Measurements from ENCODE around the gene TRIP4. TPM values are rescaled to one million over a fixed set of nuclear protein-coding genes. Genes with fewer than 3 reads are reported as not detected.
"Not testable (repeated sequence)": the region's sequence is repeated elsewhere in the genome, so short reads cannot be mapped to it uniquely, and the experiment has no call there.

TRIP4 gene
- 24.1 TPM for total RNA-seq

DNA sequence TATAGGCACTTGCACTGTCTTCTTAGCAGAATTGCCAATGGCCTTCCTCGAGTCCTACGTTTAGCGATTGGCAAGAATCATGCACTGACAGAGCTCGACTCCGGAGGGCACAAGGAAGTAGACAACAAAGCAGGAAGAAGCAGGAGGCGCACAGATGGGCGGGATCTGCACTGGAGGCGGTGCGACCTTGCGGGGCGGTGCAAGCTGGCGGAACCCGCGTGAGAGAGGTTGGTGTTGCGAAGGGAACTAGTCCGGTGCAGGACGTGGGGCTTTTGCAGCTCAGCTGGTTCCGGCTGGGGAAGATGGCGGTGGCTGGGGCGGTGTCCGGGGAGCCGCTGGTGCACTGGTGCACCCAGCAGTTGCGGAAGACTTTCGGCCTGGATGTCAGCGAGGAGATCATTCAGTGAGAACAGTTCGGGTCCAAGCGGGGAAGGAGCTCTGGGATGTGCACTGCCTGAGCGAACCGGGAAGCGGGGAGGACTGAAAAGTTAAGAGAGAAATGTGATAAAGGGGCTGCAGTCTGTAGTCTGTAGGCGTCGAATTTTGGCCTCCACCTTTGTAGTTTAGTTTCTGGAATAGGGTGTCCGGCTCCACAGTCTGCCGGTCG lies at the start of gene TRIP4:
TRIP4 (plus strand) TSS at position 275 of the 607 bp plus-strand sequence; CDS start at position 303, 28 bp downstream.
- peak; percentile 95 for DNase-seq (ENCODE audit: low spot score)

DNA sequence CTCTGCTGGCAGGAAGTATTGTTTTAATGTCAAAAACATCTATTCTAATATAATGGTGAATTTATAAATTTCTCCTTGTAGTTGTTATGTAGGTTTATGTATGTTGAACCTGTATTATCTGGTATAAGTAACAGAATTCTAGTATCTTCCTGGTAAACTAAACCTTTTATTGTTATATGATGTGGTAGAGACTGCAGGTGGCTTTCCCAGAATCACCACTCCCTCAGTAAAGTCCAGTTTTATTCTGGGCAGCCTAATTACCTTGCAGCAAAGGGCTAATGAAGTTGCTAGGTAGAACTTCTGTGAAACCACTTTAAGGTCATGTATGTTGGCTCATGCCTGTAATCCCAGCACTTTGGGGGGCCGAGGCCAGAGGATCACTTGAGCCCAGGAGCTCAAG lies 47.3 kb upstream of the TRIP4 start:
- DNase-seq (ENCODE audit: low spot score), result no peak

DNA sequence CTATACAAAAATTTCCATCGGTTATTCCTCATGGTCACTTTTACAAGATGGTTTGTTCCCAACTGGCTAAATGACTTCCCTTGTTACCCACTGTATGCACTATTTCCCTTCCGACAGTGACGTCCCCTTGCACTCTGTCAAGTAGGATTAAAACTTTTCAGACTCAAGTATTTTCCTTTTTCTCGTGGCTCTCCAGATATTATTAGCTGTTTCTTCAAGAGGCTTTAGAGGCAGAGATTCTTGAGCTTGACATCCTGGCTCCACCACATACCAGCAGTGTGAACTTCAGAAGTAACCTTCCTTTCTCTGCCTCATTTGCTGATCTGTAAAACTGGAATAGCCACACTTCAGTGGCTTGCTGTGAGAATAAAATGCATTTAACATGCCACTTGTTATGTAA lies 45.7 kb upstream of the TRIP4 start:
- DNase-seq (ENCODE audit: low spot score), result no peak

DNA sequence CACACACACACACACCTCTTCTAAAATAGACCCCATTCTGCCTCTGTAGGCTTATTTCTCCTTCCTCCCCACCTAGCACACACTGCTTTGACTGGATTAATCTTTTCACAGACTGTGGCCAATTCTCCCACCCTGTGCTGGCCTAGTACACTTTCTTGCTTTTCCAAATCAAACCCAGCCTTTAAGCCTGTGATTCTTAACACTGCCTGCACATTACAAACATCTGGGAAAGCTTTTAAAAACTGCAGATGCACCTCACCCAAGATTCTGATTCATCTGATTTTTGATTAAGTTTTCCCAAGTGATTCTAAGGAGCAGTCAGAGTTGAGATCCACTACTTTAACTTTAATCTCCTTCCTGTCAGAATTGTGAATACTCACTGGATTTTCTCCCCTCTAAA lies 44.4 kb upstream of the TRIP4 start:
- DNase-seq (ENCODE audit: low spot score), result no peak

DNA sequence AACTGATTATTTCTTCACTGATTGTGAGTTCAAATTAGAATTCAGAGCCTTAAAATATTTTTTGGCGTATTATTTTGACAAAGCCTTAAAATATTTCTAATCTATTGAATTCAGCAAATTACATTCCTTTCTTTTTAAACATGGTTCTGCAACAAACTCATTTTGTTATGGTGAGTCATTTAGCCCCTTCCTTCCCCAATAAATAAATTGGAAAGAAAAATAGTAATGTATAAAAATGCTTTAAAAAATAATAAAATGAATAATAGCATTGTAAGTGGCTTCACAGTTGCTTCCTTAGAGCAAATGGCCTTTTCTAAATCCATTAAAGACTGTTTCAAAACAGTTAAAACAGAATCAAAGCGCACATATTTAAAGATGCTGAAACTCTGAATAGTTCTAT lies 43.8 kb upstream of the TRIP4 start:
- no peak for DNase-seq (ENCODE audit: low spot score)

DNA sequence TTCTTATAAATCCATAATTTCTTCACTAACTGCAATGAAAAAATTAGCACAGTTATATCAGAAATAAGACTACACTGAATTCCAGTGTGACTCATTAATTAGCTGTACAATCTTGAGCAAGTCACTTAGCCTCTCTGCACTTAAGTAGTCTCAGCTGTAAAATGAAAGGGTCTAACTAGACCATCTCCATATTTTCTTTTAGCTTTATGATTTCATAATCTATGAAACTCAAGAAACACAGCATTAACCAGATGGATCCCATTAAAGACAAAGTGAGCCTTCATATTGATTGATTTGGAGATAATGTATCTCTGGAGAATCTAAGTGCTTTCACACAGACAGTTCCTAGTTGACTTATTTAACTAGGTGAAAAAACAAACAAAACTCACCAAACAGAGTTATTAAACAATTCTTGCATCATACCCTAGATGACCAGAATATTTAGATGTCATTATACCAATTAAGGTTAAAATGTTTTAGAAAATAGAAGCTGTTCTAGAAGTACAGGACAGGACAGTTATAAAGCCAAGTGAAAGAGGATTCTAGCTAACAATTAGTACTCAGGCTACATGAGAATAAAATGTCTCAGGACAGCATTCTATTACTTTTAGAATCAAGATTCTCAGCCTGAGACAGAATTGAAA lies 42.9 kb upstream of the TRIP4 start:
- no peak for DNase-seq (ENCODE audit: low spot score)

DNA sequence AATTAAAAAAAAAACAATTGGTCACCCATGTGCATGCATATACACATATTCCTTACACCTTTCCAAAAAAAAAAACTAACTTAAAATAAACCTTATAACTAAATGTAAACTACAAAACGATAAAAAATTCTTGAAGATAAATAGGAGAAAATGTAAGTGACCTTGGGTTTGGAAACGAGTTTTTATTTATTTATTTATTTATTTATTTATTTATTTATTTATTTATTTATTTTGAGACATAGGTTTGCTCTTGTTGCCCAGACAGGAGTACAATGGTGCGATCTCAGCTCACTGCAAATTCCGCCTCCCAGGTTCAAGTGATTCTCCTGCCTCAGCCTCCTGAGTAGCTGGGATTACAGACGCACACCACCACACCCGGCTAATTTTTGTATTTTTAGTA lies 41.4 kb upstream of the TRIP4 start:
- DNase-seq (ENCODE audit: low spot score), result not testable (repeated sequence)

DNA sequence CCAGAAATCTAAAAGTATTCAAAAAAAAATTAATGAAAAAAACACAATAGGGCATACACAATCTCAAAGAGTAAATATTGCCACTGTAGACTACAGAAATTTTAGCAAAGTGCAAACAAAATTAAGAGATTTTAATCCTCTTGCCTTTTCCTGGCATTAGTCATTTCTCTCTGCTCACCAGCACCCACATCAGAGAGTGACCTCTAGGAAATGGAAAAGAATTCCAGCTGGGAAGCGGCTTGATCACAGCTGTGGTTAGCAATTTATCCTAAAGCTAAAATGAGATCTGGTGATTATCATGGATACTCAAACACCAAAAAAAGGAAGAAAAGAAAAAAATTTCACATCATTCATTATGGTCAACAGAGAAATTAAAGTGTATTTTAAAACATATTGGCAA lies 39.2 kb upstream of the TRIP4 start:
- DNase-seq (ENCODE audit: low spot score), result no peak

DNA sequence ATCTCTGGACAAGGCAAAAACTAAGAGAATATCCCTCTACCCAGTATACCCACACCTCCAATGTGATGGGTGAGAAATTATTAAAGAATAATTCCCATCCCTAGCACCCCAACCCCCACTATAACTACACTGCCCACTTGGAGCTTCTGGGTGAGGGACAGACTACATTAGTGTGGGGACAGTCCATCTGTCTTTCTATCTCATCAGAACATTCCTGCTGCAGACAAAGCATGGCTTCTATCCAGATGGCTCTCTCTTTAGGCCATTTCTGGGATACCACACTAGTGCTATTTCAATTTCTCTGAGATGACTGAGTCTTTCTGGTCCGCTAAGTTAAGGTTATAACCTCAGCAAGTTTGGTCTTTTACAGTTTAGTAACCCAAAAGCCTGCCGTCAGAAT lies 38.3 kb upstream of the TRIP4 start:
- no peak for DNase-seq (ENCODE audit: low spot score)

DNA sequence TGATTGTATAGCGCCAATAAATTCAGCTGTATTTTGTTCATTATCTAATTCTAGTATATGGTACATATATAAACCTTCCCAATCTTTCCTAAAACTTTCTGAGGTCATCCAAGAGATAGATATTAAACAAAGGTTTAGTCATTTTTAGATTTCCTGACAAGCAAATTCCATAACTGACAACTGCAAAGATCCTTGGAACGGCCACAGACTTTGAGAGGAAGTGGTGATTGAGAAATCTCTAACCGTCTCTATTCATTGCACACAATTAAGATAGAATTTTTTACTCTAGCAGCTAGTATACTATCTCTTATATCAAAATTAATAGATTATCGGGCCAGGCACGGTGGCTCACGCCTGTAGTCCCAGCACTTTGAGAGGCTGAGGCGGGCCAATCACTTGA lies 36.4 kb upstream of the TRIP4 start:
- no peak for DNase-seq (ENCODE audit: low spot score)

DNA sequence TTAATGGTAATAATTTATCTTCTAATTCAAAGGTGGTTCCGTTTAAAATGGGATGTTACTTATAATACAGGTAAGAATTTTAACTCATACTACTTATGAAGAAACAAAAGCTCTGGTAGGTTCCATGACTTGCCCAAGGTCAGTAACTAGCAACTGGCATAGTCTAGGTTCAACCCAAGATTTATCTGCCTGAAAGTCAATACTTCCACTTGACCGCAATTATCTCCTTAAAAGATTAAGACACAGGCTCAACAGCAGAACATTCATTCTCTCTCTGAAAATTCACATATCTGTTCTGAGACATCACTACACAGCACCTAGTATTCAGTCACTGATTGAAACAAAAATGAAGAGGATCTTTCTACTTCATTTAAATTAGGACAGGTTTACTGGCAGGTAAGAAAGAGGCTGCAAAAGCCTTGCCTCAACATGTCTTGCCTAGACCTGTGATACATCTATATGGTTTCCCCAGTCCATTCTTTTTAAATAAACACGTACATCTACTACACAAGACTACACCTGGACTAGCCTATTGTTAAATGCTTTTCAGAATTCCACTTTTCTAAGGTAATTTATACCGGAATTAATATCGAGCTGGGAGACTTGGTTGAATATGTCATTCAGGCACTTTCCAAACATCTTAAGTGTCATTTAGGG lies 32.8 kb upstream of the TRIP4 start:
- no peak for DNase-seq (ENCODE audit: low spot score)

DNA sequence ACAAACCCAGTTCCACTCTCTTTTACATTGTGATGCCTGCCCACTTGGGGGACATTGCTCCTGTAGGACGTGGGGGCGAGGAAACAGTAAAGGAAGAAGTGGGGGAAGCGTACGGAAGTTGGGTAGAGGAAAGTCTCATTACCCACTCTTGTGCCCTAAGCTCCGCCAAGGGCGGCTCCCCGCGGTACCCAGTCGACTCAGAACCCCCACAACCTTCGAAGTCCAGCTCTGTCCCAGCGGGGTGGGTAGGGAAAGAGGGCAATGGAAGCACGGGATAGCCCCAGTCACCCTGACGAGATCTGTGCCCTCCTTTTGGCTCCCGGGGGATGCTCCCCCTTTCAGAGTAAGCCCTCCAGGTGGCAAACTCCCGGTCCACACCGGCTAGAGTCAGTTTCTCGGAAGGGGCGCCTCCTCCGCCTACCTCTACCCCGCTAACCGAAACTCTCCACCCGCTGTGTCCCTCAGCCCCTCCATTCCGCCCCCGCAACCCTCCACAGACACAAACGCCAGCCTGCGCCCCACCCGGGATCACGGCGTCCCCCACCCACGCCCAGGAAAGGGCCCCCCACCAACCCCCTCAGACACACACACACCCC lies 32.2 kb upstream of the TRIP4 start:
- no peak for DNase-seq (ENCODE audit: low spot score)

DNA sequence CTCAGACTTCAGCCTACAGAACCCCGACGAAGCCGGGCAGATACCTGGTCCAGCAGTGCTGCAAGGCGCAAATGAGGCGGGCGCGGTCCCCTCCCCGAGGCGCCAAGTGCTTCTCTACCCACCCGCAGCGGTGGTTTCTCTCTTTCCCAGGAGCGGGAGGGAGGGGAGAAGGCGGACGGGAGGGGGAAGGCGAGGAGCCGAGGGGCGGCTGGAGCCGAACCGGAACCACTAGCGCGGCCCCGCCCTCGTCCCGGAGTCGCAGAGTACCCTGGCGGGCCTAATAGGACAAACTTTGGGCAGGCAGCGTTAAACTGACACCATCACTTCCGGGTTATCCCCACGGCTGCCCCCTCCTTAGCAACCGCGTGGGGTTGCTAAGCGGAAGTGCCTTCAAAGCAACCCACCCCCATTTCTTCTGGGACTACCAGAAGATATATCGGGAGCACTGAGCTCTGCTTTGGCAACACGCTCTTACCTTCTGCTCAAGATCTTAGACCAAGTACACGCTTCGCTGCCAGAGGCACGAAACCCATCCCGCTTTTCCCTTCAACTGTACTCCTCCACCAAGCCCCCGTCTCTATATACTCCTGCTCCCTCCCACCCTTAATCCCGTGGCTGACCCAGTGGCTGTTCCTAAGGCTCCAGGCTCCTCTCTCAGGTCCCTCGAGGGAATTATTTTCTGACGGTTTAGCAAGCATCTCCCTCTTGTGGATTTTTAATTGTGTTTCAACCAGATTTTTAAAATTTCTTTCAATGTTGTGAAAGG lies 31.5 kb upstream of the TRIP4 start, which contains the start of gene CSNK1G1:
CSNK1G1 (minus strand) TSS at position 230 of the 766 bp plus-strand sequence. CDS start 55,674 bp downstream, outside the sequence.
- DNase-seq (ENCODE audit: low spot score), result peak; percentile 94

DNA sequence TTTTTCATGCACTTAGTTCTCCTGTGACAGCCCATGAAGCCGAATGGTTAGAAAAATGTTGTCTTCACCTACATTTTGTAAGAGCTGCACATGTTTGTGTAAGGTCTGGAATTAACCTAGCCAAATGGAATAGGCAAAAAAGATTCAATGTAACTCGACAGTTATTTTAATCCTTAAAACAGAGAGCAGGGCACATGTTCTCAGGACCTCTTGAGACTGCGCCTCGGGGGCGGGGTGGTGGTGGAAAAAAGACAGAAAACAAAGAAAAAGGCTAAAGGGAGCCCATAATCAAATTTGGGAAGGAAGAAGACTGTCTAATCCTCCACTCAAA lies 31.0 kb upstream of the TRIP4 start:
- DNase-seq (ENCODE audit: low spot score), result no peak

DNA sequence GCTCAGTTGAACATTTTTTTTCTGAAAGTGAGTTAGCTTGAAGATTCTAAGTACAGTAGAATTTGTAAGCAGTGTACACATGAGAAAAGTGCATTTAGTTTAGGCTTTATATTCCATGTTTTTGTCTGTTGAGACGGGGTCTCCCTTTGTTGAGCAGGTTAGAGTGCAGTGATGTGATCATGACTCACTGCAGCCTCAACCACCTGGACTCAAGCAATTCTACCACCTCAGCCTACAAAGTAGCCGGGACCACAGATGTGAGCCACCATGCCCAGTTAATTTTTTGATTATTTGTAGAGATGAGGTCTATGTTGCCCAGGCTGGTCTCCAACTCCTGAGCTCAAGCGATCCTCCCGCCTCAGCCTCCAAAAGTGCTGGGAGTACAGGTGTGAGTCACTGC lies 26.4 kb upstream of the TRIP4 start:
- DNase-seq (ENCODE audit: low spot score), result no peak

DNA sequence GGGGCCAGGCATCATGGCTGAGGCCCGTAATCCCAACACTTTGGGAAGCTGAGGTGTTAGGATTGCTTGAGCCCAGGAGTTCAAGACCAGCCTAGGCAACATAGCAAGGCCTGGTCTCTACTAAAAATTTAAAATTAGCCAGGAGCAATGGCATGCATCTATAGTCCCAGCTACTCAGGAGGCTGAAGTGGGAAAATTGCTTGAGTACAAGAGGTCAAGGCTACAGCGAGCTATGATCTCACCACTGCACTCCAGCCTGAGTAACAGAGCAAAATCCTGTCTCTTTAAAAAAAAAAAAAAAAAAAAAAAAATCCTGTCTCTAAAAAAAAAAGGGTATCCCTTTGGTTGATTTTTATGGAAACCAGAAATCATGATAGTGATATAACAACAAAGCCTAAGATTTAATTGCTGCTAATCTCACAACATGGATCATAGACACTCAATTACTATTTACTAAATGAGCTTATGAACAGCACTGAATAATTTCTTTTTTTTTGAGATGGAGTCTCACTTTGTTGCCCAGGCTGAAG lies 18.5 kb upstream of the TRIP4 start:
- DNase-seq (ENCODE audit: low spot score), result no peak

DNA sequence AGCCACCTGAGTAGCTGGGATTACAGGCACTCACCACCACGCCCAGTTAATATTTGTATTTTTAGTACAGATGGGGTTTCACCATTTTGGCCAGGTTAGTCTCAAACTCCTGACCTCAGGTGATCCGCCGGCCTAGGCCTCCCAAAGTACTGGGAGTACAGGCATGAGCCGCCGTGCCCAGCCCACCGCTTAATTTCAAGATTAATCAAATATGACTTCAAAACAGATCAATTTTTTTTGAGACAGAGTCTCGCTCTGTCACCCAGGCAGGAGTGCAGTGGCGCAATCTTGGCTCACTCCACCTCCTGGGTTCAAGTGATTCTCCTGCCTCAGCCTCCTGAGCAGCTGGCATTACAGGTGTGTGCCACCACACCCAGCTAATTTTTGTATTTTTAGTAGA lies 16.3 kb upstream of the TRIP4 start:
- not testable (repeated sequence) for DNase-seq (ENCODE audit: low spot score)

DNA sequence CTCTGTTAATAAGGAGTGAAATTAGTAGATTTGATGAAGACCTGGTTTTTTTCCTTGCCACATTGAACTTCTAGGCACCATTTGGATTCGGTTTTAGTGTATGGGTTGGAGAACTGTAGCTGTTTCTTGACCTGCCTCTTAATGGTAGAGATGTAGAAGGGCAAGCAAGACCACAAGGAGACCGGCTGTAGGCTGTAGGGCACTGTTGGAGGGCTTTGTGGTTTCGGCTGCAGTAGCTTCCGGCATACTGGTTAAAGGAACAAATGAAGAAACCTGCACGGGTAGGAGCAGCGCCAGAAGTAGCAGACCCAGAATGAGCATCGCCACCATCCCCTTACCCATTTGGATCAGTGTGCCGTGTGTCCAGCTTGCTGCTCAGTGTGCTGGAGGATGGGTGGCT lies 14.3 kb upstream of the TRIP4 start:
- no peak for DNase-seq (ENCODE audit: low spot score)

DNA sequence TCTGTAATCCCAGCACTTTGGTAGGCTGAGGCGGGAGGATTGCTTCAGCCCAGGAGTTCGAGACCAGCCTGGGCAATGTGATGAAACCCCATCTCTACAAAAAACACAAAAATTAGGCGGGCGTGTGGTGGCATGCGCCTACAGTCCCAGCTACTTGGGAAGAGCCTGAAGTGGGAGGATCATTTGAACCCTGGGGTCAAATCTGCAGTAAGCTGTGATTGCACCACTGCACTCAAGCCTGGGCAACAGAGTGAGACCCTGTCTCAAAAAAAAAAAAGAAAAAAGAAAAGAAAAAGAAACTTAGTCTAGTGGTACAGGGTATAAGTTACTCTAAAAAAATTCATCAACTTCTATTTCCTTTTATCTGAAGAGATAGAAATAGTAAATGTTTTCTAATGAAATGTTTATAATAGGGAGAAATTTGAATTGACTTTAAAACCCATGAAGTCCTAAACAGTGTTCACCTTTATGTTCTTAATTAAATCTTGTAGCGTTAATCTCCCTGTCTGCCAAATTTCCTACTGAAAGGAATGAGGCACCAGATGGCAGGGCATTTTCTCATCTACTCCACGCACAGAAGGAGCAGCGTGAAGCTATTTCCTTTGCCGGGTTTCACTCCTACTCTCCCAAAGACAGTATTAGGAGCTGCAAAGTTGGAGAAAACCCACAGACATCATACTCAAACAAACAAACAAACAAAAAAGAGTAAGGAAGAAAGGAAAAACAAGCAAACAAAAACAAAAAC lies 8.2 kb upstream of the TRIP4 start:
- no peak for DNase-seq (ENCODE audit: low spot score)

DNA sequence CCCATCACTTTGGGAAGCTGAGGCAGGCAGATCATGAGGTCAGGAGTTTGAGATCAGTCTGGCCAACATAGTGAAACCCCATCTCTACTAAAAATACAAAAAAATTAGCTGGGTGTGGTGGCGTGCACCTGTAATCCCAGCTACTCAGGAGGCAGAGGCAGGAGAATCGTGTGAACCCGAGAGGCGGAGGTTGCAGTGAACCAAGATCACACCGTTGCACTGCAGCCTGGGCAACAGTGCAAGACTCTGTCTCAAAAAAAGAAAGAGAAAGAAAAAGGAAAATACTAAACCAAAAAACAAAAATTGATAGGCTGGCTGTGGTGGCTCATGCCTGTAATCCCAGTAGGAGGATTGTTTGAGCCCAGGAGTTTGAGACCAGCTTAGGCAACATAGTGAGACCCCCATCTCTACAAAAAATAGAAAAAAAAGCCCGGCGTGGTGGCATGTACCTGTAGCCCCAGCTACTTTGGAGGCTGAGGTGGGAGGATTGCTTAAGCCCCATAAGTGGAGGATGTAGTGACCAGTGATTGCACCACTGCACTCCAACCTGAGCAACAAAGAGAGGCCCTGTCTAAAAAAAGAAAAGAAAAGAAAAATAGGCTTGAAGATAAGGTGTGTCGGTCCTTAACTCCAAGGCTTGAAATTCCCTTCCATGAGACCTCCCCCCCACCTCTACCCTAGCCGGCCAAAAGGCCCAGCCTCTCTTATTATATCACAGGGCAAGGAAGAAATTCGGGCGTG lies 7.3 kb upstream of the TRIP4 start:
- not testable (repeated sequence) for DNase-seq (ENCODE audit: low spot score)
